OCI-LY7 (cell line): Measurements from ENCODE around the gene MAPK8IP3. TPM values are rescaled to one million over a fixed set of nuclear protein-coding genes. Genes with fewer than 3 reads are reported as not detected.

Source experiments
- Bru-seq: library from RNA; stranded (reverse); fragments of 400-500 nt; gene quantifications from one replicate; lab custom pipeline; 2021; lab: Mats Ljungman, UMichigan
- BruChase-seq, 2 experiments: library from RNA; stranded (reverse); fragments of 400-500 nt; gene quantifications; one replicate each; lab custom pipeline; 2021; lab: Mats Ljungman, UMichigan
- BruUV-seq: library from RNA; stranded (reverse); fragments of 400-500 nt; replicated peaks from 2 replicates; lab custom pipeline; 2021; lab: Mats Ljungman, UMichigan
- CTCF ChIA-PET: fragments of 300-600 bp; sonication (Branson Sonifier 250); formaldehyde crosslinking; loops from one replicate; lab custom pipeline; 2022; ENCODE audit warnings: antibody characterized with exemption; ENCODE audit not compliant: unreplicated experiment; lab: Charles Lee
- POLR2A ChIA-PET: fragments of 300-600 bp; sonication (Branson Sonifier 250); formaldehyde crosslinking; loops from one replicate; lab custom pipeline; 2022; ENCODE audit warnings: antibody characterized with exemption; lab: Charles Lee
- DNase-seq: peaks from one replicate; pipeline ENCODE4 v3.0.0-alpha.2; 2015; ENCODE audit warnings: low spot score
- H2AFZ ChIP-seq: fragments of 200-600 bp; sonication (generic), shearing (Covaris generic); 2 replicates; pipeline ENCODE4 v1.6.1; 2014; ENCODE audit warnings: mild to moderate bottlenecking, antibody characterized with exemption, low read length, moderate library complexity
- H3K27ac ChIP-seq: fragments of 200-600 bp; sonication (generic); 2 replicates; pipeline ENCODE4 v1.5.1; 2014; ENCODE audit warnings: mixed run types, low read depth, mild to moderate bottlenecking, moderate library complexity, low read length, inconsistent platforms; ENCODE audit not compliant: poor library complexity, severe bottlenecking
- H3K36me3 ChIP-seq: fragments of 200-600 bp; sonication (generic); 2 replicates; pipeline ENCODE4 v1.6.1; 2014; ENCODE audit warnings: mild to moderate bottlenecking, antibody characterized with exemption, low read length, moderate library complexity, mixed read lengths; ENCODE audit not compliant: insufficient read depth
- H3K4me1 ChIP-seq: fragments of 200-600 bp; sonication (generic); 2 replicates; pipeline ENCODE4 v1.5.1; 2014; ENCODE audit warnings: mild to moderate bottlenecking, low read length; ENCODE audit not compliant: insufficient read depth, poor library complexity, severe bottlenecking
- H3K4me2 ChIP-seq: fragments of 200-600 bp; sonication (generic); 2 replicates; pipeline ENCODE4 v1.6.1; 2014; ENCODE audit warnings: mild to moderate bottlenecking, low read length
- H3K4me3 ChIP-seq: fragments of 200-600 bp; sonication (generic); 2 replicates; pipeline ENCODE4 v1.5.1; 2014; ENCODE audit warnings: mild to moderate bottlenecking, low read depth, low read length; ENCODE audit not compliant: poor library complexity, severe bottlenecking
- H3K79me2 ChIP-seq: fragments of 200-600 bp; sonication (generic); 2 replicates; pipeline ENCODE4 v1.6.1; 2016; ENCODE audit warnings: low read depth, mild to moderate bottlenecking, low read length, moderate library complexity, mixed read lengths; ENCODE audit not compliant: insufficient read depth
- H3K9me2 ChIP-seq: fragments of 200-600 bp; sonication (generic); 2 replicates; pipeline ENCODE4 v1.6.1; 2016; ENCODE audit warnings: mild to moderate bottlenecking, low read length, mixed read lengths; ENCODE audit not compliant: insufficient read depth
- H3K9me3 ChIP-seq: fragments of 200-600 bp; sonication (generic); 2 replicates; pipeline ENCODE4 v1.6.1; 2014; ENCODE audit warnings: mild to moderate bottlenecking, mixed run types, low read length, mixed read lengths
- H4K20me1 ChIP-seq: fragments of 200-600 bp; sonication (generic); 2 replicates; pipeline ENCODE4 v1.6.1; 2014; ENCODE audit warnings: mild to moderate bottlenecking, antibody characterized with exemption, low read length, moderate library complexity, mixed read lengths; ENCODE audit not compliant: insufficient read depth
- EZH2phosphoT487 ChIP-seq: fragments of 200-600 bp; sonication (generic); IDR thresholded peaks from 2 replicates; pipeline ENCODE4 v1.6.1; 2018; ENCODE audit warnings: low read depth, borderline replicate concordance, mild to moderate bottlenecking, mixed run types, antibody characterized with exemption, low read length, moderate library complexity, mixed read lengths
- intact Hi-C: fragments of 100-400 bp; cut with micrococcal nuclease; formaldehyde crosslinking; loops from one replicate; pipeline ENCODE4 v1.10.0; 2022; ENCODE audit not compliant: unreplicated experiment
- long read RNA-seq: library from polyadenylated mRNA; stranded (forward); transcript quantifications from one replicate; pipeline ENCODE4 v2.0.0, GENCODE V29; 2022
- total RNA-seq, 2 experiments: library from RNA; depleted of rRNA in 1 of 2; stranded (reverse); fragments of >200 nt in 1 of 2; shearing (Covaris generic) in 1 of 2; gene quantifications; 2 replicates each; pipeline ENCODE4 v1.2.3, GENCODE V29; 2014 to 2022
- TF ChIP-seq, protein P1 (sequence below): fragments of 200-600 bp; sonication (generic); conservative IDR thresholded peaks from 2 replicates; pipeline ENCODE4 v1.5.1; 2014; ENCODE audit warnings: mild to moderate bottlenecking, antibody characterized with exemption, low read length, moderate library complexity, mixed read lengths

MAPK8IP3 gene, protein sequence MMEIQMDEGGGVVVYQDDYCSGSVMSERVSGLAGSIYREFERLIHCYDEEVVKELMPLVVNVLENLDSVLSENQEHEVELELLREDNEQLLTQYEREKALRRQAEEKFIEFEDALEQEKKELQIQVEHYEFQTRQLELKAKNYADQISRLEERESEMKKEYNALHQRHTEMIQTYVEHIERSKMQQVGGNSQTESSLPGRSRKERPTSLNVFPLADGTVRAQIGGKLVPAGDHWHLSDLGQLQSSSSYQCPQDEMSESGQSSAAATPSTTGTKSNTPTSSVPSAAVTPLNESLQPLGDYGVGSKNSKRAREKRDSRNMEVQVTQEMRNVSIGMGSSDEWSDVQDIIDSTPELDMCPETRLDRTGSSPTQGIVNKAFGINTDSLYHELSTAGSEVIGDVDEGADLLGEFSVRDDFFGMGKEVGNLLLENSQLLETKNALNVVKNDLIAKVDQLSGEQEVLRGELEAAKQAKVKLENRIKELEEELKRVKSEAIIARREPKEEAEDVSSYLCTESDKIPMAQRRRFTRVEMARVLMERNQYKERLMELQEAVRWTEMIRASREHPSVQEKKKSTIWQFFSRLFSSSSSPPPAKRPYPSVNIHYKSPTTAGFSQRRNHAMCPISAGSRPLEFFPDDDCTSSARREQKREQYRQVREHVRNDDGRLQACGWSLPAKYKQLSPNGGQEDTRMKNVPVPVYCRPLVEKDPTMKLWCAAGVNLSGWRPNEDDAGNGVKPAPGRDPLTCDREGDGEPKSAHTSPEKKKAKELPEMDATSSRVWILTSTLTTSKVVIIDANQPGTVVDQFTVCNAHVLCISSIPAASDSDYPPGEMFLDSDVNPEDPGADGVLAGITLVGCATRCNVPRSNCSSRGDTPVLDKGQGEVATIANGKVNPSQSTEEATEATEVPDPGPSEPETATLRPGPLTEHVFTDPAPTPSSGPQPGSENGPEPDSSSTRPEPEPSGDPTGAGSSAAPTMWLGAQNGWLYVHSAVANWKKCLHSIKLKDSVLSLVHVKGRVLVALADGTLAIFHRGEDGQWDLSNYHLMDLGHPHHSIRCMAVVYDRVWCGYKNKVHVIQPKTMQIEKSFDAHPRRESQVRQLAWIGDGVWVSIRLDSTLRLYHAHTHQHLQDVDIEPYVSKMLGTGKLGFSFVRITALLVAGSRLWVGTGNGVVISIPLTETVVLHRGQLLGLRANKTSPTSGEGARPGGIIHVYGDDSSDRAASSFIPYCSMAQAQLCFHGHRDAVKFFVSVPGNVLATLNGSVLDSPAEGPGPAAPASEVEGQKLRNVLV (N-terminal part only)
- total RNA-seq (2014; rRNA removed; shearing (Covaris generic)) (95.9 and 114 TPM in 2 replicates), total RNA-seq (2022) (130 and 133 TPM in 2 replicates), Bru-seq, nascent RNA (percentile 59 among the genes with signal in this experiment), BruChase-seq, experiment 1, labeled RNA remaining after a 6-hour chase (percentile 72 among the genes with signal in this experiment), BruChase-seq, experiment 2, labeled RNA remaining after a 2-hour chase (percentile 69 among the genes with signal in this experiment)
- long read RNA-seq, partial matches to known transcripts: 22 of 40 reads
- long read RNA-seq, other reads (novel, unspliced or antisense): 18 of 40 reads

DNA sequence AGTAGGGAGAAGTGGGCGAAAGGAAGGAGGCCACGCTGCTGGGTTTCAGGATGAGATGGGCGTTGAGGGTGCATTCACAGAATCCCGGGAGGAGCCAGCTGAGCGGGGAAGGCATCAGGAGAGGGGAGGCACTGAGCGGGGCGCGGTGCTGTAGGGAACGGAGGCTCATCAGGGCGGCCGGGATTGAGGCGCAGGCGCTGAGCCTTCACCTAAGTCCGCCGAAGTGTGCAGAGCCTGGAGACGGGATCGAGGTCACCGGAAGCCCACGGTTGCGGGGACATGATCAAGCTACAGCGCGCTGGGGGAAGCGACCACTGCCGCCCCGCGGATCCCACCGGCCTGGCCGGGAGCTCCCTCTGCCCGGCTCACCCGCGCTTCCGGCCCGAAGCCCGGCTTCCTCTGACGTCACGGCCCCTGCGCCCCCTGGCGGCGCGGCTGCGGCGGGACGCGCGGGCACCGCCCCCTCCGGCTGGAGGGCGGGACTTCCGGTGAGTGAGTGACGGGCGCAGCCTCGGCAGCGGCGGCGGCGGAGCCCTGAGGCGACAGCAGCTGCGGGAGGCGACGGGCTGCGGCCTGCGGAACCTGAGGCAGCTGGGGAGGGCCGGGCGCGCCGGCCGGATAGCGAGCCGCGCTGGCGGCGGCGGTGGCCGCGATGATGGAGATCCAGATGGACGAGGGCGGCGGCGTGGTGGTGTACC, at the start of gene MAPK8IP3:
MAPK8IP3 (plus strand) TSS at position 508 of the 698 bp plus-strand sequence; CDS start at position 653, 145 bp downstream.
- Histone ChIP-seq H3K27ac (peak within 1 kb of the TSS; percentile 57), H3K4me2 (peak within 1 kb of the TSS; percentile 90), H2AFZ (peak within 1 kb of the TSS; percentile 83), H3K79me2 (peaks cover 42% of the 10 kb centered on the region), H3K4me1 (peaks cover 30% of the 10 kb centered on the region), H3K36me3 (peaks cover 42% of the 10 kb centered on the region), H3K9me3 (no peaks in the 10 kb centered on the region), H4K20me1 (peaks cover 15% of the 10 kb centered on the region; the same call in 1 of the 2 replicates), H3K4me3 (peak within 1 kb of the TSS; percentile 83), H3K9me2 (no peaks in the 10 kb centered on the region)
- ChIA-PET CTCF (interaction anchor here (0.8 to 1.3 kb wide), 4 partner anchors 18 to 77 kb away, joined by 3 to 5 read pairs (median 4); partner anchors contain the start of genes JPT2 and NUBP2), POLR2A (interaction anchor here (0.7 to 2.0 kb wide), 7 partner anchors 13 to 567 kb away, joined by 3 to 12 read pairs (median 3); partner anchors contain the start of gene JPT2)
- intact Hi-C loops: loop anchor here (1.0 to 2.0 kb wide), 3 partner anchors 27 to 93 kb away; partner anchors contain the start of genes CRAMP1, EME2, IFT140 and MRPS34
- no peak for TF ChIP-seq EZH2phosphoT487
- TF ChIP-seq, protein P1, sequence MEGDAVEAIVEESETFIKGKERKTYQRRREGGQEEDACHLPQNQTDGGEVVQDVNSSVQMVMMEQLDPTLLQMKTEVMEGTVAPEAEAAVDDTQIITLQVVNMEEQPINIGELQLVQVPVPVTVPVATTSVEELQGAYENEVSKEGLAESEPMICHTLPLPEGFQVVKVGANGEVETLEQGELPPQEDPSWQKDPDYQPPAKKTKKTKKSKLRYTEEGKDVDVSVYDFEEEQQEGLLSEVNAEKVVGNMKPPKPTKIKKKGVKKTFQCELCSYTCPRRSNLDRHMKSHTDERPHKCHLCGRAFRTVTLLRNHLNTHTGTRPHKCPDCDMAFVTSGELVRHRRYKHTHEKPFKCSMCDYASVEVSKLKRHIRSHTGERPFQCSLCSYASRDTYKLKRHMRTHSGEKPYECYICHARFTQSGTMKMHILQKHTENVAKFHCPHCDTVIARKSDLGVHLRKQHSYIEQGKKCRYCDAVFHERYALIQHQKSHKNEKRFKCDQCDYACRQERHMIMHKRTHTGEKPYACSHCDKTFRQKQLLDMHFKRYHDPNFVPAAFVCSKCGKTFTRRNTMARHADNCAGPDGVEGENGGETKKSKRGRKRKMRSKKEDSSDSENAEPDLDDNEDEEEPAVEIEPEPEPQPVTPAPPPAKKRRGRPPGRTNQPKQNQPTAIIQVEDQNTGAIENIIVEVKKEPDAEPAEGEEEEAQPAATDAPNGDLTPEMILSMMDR: peak; percentile 81
- peak; percentile 92 for DNase-seq
- BruUV-seq: no TSS peak

DNA sequence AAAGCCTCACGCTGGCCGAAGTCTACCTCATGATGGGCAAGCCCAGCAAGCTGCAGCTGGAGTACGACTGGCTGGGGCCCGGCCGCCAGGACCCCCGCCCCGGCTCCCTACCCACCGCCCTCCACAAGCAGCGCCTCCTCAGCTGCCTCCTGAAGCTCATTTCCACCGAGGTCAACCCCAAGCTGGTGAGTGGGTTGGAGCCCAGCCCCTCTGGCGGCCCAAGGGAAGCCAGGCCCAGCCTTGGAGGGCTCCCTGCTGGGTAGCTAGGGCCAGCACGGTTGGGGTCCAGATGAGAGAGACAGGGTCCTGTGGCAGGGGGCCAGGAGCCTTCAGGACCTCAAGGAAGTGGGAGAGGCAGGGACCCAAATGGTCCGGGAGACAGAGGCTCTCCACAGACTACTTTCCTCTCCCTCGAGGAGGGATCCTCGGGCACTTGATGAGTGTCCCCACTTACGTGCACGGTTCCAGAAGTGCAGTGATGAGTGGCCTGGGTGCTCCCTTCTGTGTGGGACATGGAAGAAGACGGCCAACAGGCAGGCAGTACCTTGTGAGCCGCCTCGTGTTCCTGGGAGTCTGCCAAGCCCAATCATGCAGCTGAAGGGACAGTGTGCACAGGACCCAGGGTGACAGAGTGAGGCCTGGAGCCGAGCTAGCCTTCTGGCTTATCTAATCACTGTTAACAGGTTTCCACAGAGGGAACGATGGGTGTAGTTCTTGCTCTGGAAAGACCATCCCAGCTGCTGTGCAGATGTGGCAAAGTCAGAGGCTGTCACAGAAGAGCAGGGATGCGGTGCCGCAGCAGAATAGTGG, 49.0 kb upstream of the MAPK8IP3 start:
- H2AFZ ChIP-seq: no peak overlapping the region
- H3K27ac ChIP-seq: no peak overlapping the region
- H3K9me2 ChIP-seq: no peaks in the 10 kb centered on the region
- no peak overlapping the region for H3K4me3 ChIP-seq
- H3K9me3 ChIP-seq: no peaks in the 10 kb centered on the region
- no peak overlapping the region for H3K4me2 ChIP-seq
- H3K36me3 ChIP-seq: peaks cover 44% of the 10 kb centered on the region
- H3K4me1 ChIP-seq: no peaks in the 10 kb centered on the region
- no peaks in the 10 kb centered on the region for H4K20me1 ChIP-seq
- ChIA-PET CTCF (no interaction called here), POLR2A (no interaction called here)
- TF ChIP-seq EZH2phosphoT487: no peak
- TF ChIP-seq, protein P1: no peak
- no peaks in the 10 kb centered on the region for H3K79me2 ChIP-seq
- DNase-seq: no peak
- intact Hi-C loops: no loop called here
- BruUV-seq: no TSS peak
